Measurements from ENCODE around the gene HECTD2.

- TF ChIP-seq CTCF (conservative IDR thresholded peaks at IDR 0.05; ENCODE audit: low read depth, low read length): no peak
- no peak for TF ChIP-seq EZH2 (IDR thresholded peaks at IDR 0.05; ENCODE audit: borderline replicate concordance, low read depth, low read length, poor library complexity, severe bottlenecking)
Observed at GRCh38 chr10:91380873-91381256, 29.3 kb upstream of the HECTD2 start.

Measured in A673 (cell line).